ENCODE data around the gene MKI67.

DNA sequence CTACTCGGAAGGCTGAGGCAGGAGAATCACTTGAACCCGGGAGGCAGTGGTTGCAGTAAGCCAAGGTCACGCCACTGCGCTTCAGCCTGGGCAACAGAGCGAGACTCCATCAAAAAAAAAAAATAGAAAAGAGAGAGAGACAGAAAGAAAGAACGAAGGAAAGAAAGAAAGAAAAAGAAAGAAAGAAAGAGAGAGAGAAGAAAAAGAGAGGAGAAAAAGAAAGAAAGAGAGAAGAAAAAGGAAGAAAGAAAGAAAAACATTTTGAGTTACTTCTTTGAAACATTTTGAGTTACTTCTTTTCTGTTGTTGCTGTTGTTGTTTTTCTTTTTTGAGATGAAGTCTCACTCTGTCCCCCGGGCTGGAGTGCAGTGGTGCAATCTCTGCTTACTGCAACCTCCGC, 2.4 kb upstream of the MKI67 start:
- TF ChIP-seq, protein P1, sequence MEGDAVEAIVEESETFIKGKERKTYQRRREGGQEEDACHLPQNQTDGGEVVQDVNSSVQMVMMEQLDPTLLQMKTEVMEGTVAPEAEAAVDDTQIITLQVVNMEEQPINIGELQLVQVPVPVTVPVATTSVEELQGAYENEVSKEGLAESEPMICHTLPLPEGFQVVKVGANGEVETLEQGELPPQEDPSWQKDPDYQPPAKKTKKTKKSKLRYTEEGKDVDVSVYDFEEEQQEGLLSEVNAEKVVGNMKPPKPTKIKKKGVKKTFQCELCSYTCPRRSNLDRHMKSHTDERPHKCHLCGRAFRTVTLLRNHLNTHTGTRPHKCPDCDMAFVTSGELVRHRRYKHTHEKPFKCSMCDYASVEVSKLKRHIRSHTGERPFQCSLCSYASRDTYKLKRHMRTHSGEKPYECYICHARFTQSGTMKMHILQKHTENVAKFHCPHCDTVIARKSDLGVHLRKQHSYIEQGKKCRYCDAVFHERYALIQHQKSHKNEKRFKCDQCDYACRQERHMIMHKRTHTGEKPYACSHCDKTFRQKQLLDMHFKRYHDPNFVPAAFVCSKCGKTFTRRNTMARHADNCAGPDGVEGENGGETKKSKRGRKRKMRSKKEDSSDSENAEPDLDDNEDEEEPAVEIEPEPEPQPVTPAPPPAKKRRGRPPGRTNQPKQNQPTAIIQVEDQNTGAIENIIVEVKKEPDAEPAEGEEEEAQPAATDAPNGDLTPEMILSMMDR (IDR thresholded peaks at IDR 0.05): no peak
- no peak for TF ChIP-seq POLR2A (IDR thresholded peaks at IDR 0.05)

All from stomach (tissue), 4 donors.